Aorta (tissue), 5 donors: ENCODE measurements around the gene ZMAT2. TPM values are rescaled to one million over a fixed set of nuclear protein-coding genes. Genes with fewer than 3 reads are reported as not detected.

Experiments
- ATAC-seq: fragments of 200-7000 bp; cut with Tn5 transposase; one replicate; pipeline ENCODE4 v1.9.1; 2022; ENCODE audit warnings: moderate library complexity; ENCODE audit not compliant: low FRiP score
- DNase-seq, 2 donors: peaks; one replicate each; pipeline ENCODE4 v3.0.0-alpha.2; 2020
- H3K27ac ChIP-seq, 2 donors: one replicate each; pipeline ENCODE4 v1.5.1; 2013; ENCODE audit warnings: low read length in 2 of 2, mild to moderate bottlenecking in 2 of 2, moderate library complexity in 2 of 2, control low read depth in 1 of 2, inconsistent platforms in 1 of 2, low read depth in 1 of 2
- H3K27me3 ChIP-seq, 2 donors: one replicate each; pipeline ENCODE4 v1.6.1; 2013; ENCODE audit warnings: control low read depth in 1 of 2, low read length in 1 of 2, mild to moderate bottlenecking in 1 of 2, moderate library complexity in 1 of 2; ENCODE audit not compliant: insufficient read depth in 2 of 2, control insufficient read depth in 1 of 2
- H3K36me3 ChIP-seq, 2 donors: one replicate each; pipeline ENCODE4 v1.6.1; 2013; ENCODE audit warnings: control low read depth in 1 of 2, low read length in 1 of 2, mild to moderate bottlenecking in 1 of 2; ENCODE audit not compliant: insufficient read depth in 2 of 2, control insufficient read depth in 1 of 2
- H3K4me1 ChIP-seq, 2 donors: one replicate each; pipeline ENCODE4 v1.6.1; 2013; ENCODE audit warnings: low read length in 2 of 2, control low read depth in 1 of 2, mild to moderate bottlenecking in 1 of 2, moderate library complexity in 1 of 2; ENCODE audit not compliant: insufficient read depth in 2 of 2, control insufficient read depth in 1 of 2
- H3K4me3 ChIP-seq, 2 donors: one replicate each; pipeline ENCODE4 v1.5.1; 2013; ENCODE audit warnings: low read length in 2 of 2, control low read depth in 1 of 2, mild to moderate bottlenecking in 1 of 2
- H3K9me3 ChIP-seq: one replicate; pipeline ENCODE4 v1.6.1; 2013; ENCODE audit warnings: mild to moderate bottlenecking, low read length; ENCODE audit not compliant: control insufficient read depth
- WGBS, 2 donors: extraction: QIAGEN DNeasy Blood & Tissue Kit; methylation state at CpG; one replicate each; pipeline ENCODE4 v1.1.7; 2013; 5-methylcytosine and 5-hydroxymethylcytosine counted together
- intact Hi-C, 2 donors: fragments of 100-400 bp; cut with DNase I; formaldehyde crosslinking; loops; one replicate each; pipeline versions ENCODE4 v1.14.2 to v1.15.0; 2022
- polyA plus RNA-seq, 2 donors: library from polyadenylated mRNA; stranded (reverse); fragments of 200-250 nt; gene quantifications; one replicate each; pipeline ENCODE4 v1.2.3, GENCODE V29; 2013
- total RNA-seq, 2 donors: library from RNA; stranded (reverse); fragmentation: NEBNext Ultra II Directional; extraction: Animal tissue kit (Norgen Biotek cat#: 25700); gene quantifications; one replicate each; pipeline ENCODE4 v1.2.1, GENCODE V29; 2021
- donor health status: healthy with polysubstance abuse.
- donor health status: Bipolar disorder and iron deficiency.
- donor health status: DM: no; HTN: no; CAD: no.
- donor health status: DM: no; HTN: no; CAD: no.
- donor health status: DM: yes; HTN: yes; CAD: no.

The ZMAT2 gene
- total and polyA plus RNA-seq, 4 donors = 39.0 to 143 (median 56.0) TPM

- Histone ChIP-seq H3K36me3 (no peaks in the 10 kb centered on the region), H3K9me3 (peaks cover 5% of the 10 kb centered on the region), H3K27ac (no peak overlapping the region), H3K27me3 (no peaks in the 10 kb centered on the region), H3K4me3 (no peak overlapping the region), H3K4me1 (no peaks in the 10 kb centered on the region)
- 56 to 64% methylated on average over 1 of the region's 1 CpG for WGBS, 2 donors
- no peak for DNase-seq
- no peak for ATAC-seq
- intact Hi-C loops = no loop called here
Measured at GRCh38 chr5:140741967-140742366, 41.7 kb downstream of the ZMAT2 start.

GRCh38 chr5:140753561-140753960 is 53.3 kb downstream of the ZMAT2 start:
- intact Hi-C loops = no loop called here
- DNase-seq (no peak), ATAC-seq (no peak)
- no peak overlapping the region for H3K4me3 ChIP-seq
- 66 to 81% methylated on average over 5 of the region's 5 CpGs for WGBS, 2 donors
- no peaks in the 10 kb centered on the region for H3K4me1 ChIP-seq
- H3K27ac ChIP-seq = no peak overlapping the region
- H3K27me3 ChIP-seq = no peaks in the 10 kb centered on the region
- H3K36me3 ChIP-seq = no peaks in the 10 kb centered on the region
- H3K9me3 ChIP-seq = peaks cover 9% of the 10 kb centered on the region

Other genes starting within 250 kb of the ZMAT2 start
- 10 to 100 TPM in 1 of 2 donors, 1 to 10 TPM in 1; 5.4 to 14.2 TPM for gene EIF4EBP3, start 152.8 kb upstream of the ZMAT2 start, total RNA-seq
- gene EIF4EBP3, start 152.8 kb upstream of the ZMAT2 start, polyA plus RNA-seq = 10 to 100 TPM; 27.8 to 37.5 TPM
- gene SRA1, start 143.0 kb upstream of the ZMAT2 start, total RNA-seq = 10 to 100 TPM; 23.7 to 32.5 TPM
- gene SRA1, start 143.0 kb upstream of the ZMAT2 start, polyA plus RNA-seq = 10 to 100 TPM; 23.2 to 49.6 TPM
- 10 to 100 TPM; 32.9 to 48.3 TPM for gene APBB3, start 135.8 kb upstream of the ZMAT2 start, total RNA-seq
- gene APBB3, start 135.8 kb upstream of the ZMAT2 start, polyA plus RNA-seq = 10 to 100 TPM; 10.9 to 66.9 TPM
- 10 to 100 TPM; 38.9 to 43.4 TPM for gene SLC35A4, start 135.6 kb upstream of the ZMAT2 start, total RNA-seq
- gene SLC35A4, start 135.6 kb upstream of the ZMAT2 start, polyA plus RNA-seq = 10 to 100 TPM; 24.9 to 25.5 TPM
- 100 to 1,000 TPM; 104 to 205 TPM for gene CD14, start 67.3 kb upstream of the ZMAT2 start, total RNA-seq
- 100 to 1,000 TPM in 1 of 2 donors, 10 to 100 TPM in 1; 34.9 to 115 TPM for gene CD14, start 67.3 kb upstream of the ZMAT2 start, polyA plus RNA-seq
- gene TMCO6, start 61.0 kb upstream of the ZMAT2 start, total RNA-seq = 10 to 100 TPM in 1 of 2 donors, 1 to 10 TPM in 1; 8.6 to 11.9 TPM
- gene TMCO6, start 61.0 kb upstream of the ZMAT2 start, polyA plus RNA-seq = 1 to 10 TPM; 2.9 to 9.4 TPM
- gene NDUFA2, start 52.8 kb upstream of the ZMAT2 start, total RNA-seq = 10 to 100 TPM; 32.1 to 35.0 TPM
- gene NDUFA2, start 52.8 kb upstream of the ZMAT2 start, polyA plus RNA-seq = 100 to 1,000 TPM; 114 to 198 TPM
- 10 to 100 TPM; 78.4 to 79.1 TPM for gene IK, start 52.6 kb upstream of the ZMAT2 start, total RNA-seq
- 100 to 1,000 TPM in 1 of 2 donors, 10 to 100 TPM in 1; 90.3 to 104 TPM for gene IK, start 52.6 kb upstream of the ZMAT2 start, polyA plus RNA-seq
- gene WDR55, start 35.5 kb upstream of the ZMAT2 start, total RNA-seq = 10 to 100 TPM; 18.5 to 21.3 TPM
- gene WDR55, start 35.5 kb upstream of the ZMAT2 start, polyA plus RNA-seq = 10 to 100 TPM in 1 of 2 donors, 1 to 10 TPM in 1; 9.5 to 22.0 TPM
- 1 to 10 TPM in 1 of 2 donors, under 1 TPM in 1; 0.84 to 1.3 TPM for gene DND1, start 26.9 kb upstream of the ZMAT2 start, total RNA-seq
- 1 to 10 TPM in 1 of 2 donors, not detected in 1; 2.1 TPM for gene DND1, start 26.9 kb upstream of the ZMAT2 start, polyA plus RNA-seq
- 10 to 100 TPM; 48.6 to 49.3 TPM for gene HARS1, start 9.1 kb upstream of the ZMAT2 start, total RNA-seq
- gene HARS1, start 9.1 kb upstream of the ZMAT2 start, polyA plus RNA-seq = 10 to 100 TPM; 35.1 to 74.6 TPM
- gene HARS2, start 9.0 kb upstream of the ZMAT2 start, total RNA-seq = 10 to 100 TPM; 21.3 to 33.0 TPM
- 10 to 100 TPM; 14.4 to 27.6 TPM for gene HARS2, start 9.0 kb upstream of the ZMAT2 start, polyA plus RNA-seq
- gene PCDHA1, start 85.7 kb downstream of the ZMAT2 start, total RNA-seq = not detected
- not detected for gene PCDHA1, start 85.7 kb downstream of the ZMAT2 start, polyA plus RNA-seq
- gene PCDHA2, start 94.4 kb downstream of the ZMAT2 start, total RNA-seq = under 1 TPM; 0.13 to 0.24 TPM
- gene PCDHA2, start 94.4 kb downstream of the ZMAT2 start, polyA plus RNA-seq = not detected
- under 1 TPM; 0.33 to 0.36 TPM for gene PCDHA3, start 100.6 kb downstream of the ZMAT2 start, total RNA-seq
- gene PCDHA3, start 100.6 kb downstream of the ZMAT2 start, polyA plus RNA-seq = under 1 TPM; 0.25 to 0.38 TPM
- under 1 TPM; 0.78 to 0.90 TPM for gene PCDHA4, start 106.6 kb downstream of the ZMAT2 start, total RNA-seq
- under 1 TPM in 1 of 2 donors, not detected in 1; 0.05 TPM for gene PCDHA4, start 106.6 kb downstream of the ZMAT2 start, polyA plus RNA-seq
- gene PCDHA5, start 121.2 kb downstream of the ZMAT2 start, total RNA-seq = under 1 TPM; 0.24 to 0.26 TPM
- under 1 TPM in 1 of 2 donors, not detected in 1; 0.08 TPM for gene PCDHA5, start 121.2 kb downstream of the ZMAT2 start, polyA plus RNA-seq
- under 1 TPM; 0.36 to 0.45 TPM for gene PCDHA6, start 127.5 kb downstream of the ZMAT2 start, total RNA-seq
- gene PCDHA6, start 127.5 kb downstream of the ZMAT2 start, polyA plus RNA-seq = under 1 TPM in 1 of 2 donors, not detected in 1; 0.64 TPM
- under 1 TPM; 0.32 to 0.57 TPM for gene PCDHA7, start 133.8 kb downstream of the ZMAT2 start, total RNA-seq
- gene PCDHA7, start 133.8 kb downstream of the ZMAT2 start, polyA plus RNA-seq = under 1 TPM in 1 of 2 donors, not detected in 1; 0.13 TPM
- gene PCDHA8, start 140.7 kb downstream of the ZMAT2 start, total RNA-seq = under 1 TPM; 0.16 to 0.36 TPM
- gene PCDHA8, start 140.7 kb downstream of the ZMAT2 start, polyA plus RNA-seq = not detected
- gene PCDHA9, start 147.9 kb downstream of the ZMAT2 start, total RNA-seq = under 1 TPM; 0.13 to 0.36 TPM
- gene PCDHA9, start 147.9 kb downstream of the ZMAT2 start, polyA plus RNA-seq = not detected
- under 1 TPM; 0.65 to 0.69 TPM for gene PCDHA10, start 155.4 kb downstream of the ZMAT2 start, total RNA-seq
- under 1 TPM in 1 of 2 donors, not detected in 1; 0.03 TPM for gene PCDHA10, start 155.4 kb downstream of the ZMAT2 start, polyA plus RNA-seq
- under 1 TPM; 0.19 to 0.27 TPM for gene PCDHA11, start 168.5 kb downstream of the ZMAT2 start, total RNA-seq
- gene PCDHA11, start 168.5 kb downstream of the ZMAT2 start, polyA plus RNA-seq = not detected
- under 1 TPM in 1 of 2 donors, not detected in 1; 0.57 TPM for gene PCDHA12, start 174.9 kb downstream of the ZMAT2 start, total RNA-seq
- under 1 TPM in 1 of 2 donors, not detected in 1; 0.05 TPM for gene PCDHA12, start 174.9 kb downstream of the ZMAT2 start, polyA plus RNA-seq
- under 1 TPM; 0.15 to 0.16 TPM for gene PCDHA13, start 181.7 kb downstream of the ZMAT2 start, total RNA-seq
- gene PCDHA13, start 181.7 kb downstream of the ZMAT2 start, polyA plus RNA-seq = not detected
- under 1 TPM; 0.15 to 0.36 TPM for gene PCDHAC1, start 225.9 kb downstream of the ZMAT2 start, total RNA-seq
- not detected for gene PCDHAC1, start 225.9 kb downstream of the ZMAT2 start, polyA plus RNA-seq